ENCODE measurements around the gene SETMAR. TPM values are rescaled to one million over a fixed set of nuclear protein-coding genes. Genes with fewer than 3 reads are reported as not detected.
A peak's percentile ranks its signal among the peaks of the same experiment; 100 is the strongest.

SETMAR gene
- total RNA-seq (10 to 100 TPM in 8 of 9 donors, 1 to 10 TPM in 1; 8.5 to 20.0 (median 13.8) TPM), polyA plus RNA-seq (10 to 100 TPM in 1 of 2 donors, 1 to 10 TPM in 1; 6.2 to 20.2 TPM)
- long read RNA-seq, donor 1, partial matches to known transcripts, result 0 of 9 reads
- long read RNA-seq, donor 1, other reads (novel, unspliced or antisense), result 6 of 9 reads
- long read RNA-seq, donor 2, partial matches to known transcripts, result 1 of 14 reads
- long read RNA-seq, donor 2, other reads (novel, unspliced or antisense), result 9 of 14 reads
- long read RNA-seq, donor 3, partial matches to known transcripts, result 0 of 6 reads
- long read RNA-seq, donor 3, other reads (novel, unspliced or antisense), result 6 of 6 reads

DNA sequence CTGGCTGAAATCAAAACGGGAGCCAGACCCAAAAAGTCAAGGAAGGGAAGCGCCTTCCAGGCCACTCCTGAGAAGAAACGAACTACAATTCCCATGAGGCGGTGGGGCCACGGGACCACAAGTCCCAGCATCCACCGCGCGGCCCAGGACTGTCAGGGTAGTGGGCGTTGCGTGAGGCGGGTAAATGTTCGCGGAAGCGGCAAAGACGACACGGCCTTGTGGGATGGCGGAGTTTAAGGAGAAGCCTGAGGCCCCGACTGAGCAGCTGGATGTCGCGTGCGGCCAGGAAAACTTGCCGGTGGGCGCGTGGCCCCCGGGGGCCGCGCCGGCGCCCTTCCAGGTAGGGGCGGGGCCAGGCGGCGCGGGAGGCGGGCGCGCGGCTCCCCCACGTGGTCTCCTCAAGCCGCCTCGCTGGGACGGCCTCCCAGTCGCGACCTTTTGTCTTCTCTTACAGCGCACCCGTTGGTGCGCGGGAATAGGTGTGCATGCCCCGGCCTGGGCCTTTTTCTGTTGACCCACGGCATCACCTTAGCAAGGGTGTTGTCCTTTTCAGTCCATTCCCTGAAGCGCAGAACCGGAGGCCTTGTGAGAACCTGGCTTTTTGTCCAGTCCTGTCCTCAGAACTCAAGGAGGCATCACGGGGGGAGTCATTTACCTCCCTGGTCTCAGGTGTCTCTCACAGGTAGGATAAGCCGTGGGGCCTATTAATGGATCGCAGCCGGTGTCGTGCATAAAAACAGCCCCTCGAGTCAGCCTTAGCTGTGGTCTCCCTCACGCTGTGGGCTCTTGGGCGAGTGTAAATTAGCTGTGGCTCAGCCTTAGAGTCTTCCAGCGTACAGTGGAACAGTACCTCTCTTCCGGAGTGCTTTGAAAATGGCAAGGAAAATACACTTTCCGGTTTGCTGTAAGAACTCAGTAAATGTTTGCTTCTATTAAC is at the start of gene SETMAR:
TSS of gene SETMAR (plus strand) at position 183 of the 937 bp plus-strand sequence. CDS start at position 185, 2 bp downstream.
- 0 to 1% (median 1%) methylated on average over 37 to 62 of the region's 62 CpGs for WGBS, 4 donors
- TF ChIP-seq POLR2A (IDR thresholded peaks at IDR 0.05), result peak in 1 of 2 donors; percentile 66
- TF ChIP-seq, protein P1, sequence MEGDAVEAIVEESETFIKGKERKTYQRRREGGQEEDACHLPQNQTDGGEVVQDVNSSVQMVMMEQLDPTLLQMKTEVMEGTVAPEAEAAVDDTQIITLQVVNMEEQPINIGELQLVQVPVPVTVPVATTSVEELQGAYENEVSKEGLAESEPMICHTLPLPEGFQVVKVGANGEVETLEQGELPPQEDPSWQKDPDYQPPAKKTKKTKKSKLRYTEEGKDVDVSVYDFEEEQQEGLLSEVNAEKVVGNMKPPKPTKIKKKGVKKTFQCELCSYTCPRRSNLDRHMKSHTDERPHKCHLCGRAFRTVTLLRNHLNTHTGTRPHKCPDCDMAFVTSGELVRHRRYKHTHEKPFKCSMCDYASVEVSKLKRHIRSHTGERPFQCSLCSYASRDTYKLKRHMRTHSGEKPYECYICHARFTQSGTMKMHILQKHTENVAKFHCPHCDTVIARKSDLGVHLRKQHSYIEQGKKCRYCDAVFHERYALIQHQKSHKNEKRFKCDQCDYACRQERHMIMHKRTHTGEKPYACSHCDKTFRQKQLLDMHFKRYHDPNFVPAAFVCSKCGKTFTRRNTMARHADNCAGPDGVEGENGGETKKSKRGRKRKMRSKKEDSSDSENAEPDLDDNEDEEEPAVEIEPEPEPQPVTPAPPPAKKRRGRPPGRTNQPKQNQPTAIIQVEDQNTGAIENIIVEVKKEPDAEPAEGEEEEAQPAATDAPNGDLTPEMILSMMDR (IDR thresholded peaks at IDR 0.05), result no peak
- H3K27ac ChIP-seq, result peak within 1 kb of the TSS; percentile 64 to 96 (median 94)
- H3K27me3 ChIP-seq, result no peaks in the 10 kb centered on the region
- no peaks in the 10 kb centered on the region for H3K9me3 ChIP-seq
- peak within 1 kb of the TSS; percentile 60 to 93 (median 78) for H3K4me3 ChIP-seq
- ATAC-seq, result peak; percentile 88 to 98 (median 96)
- peak; percentile 91 to 95 (median 91) for DNase-seq
- no peaks in the 10 kb centered on the region for H3K36me3 ChIP-seq
- H3K4me1 ChIP-seq, result peaks cover 0 to 47% (median 33%) of the 10 kb centered on the region in 12 donors
- intact Hi-C loops (cut with DNase I), result no loop called here

DNA sequence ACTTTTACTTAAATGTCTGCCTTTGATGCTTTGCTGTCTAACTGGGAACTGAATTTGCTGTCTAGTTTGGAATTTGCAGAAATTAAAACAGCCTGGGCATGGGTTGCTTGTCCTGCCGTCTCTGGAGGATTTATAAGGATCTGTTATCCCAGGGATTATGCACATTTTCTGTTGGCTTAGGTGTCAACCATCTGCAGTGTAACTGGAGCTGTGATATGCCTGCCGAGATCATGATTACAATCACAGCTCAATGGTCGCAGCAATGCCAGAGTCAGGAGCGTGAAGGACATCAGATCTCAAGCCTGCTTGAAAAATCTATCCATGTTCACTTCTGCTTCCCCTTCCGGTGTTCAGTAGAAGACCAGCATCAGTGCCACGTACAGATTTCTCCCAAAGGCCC is 41.8 kb upstream of the SETMAR start:
- H3K27ac ChIP-seq, result no peak overlapping the region
- ATAC-seq (no peak), DNase-seq (no peak)
- TF ChIP-seq, protein P1 (IDR thresholded peaks at IDR 0.05), result no peak
- no peak for TF ChIP-seq POLR2A (IDR thresholded peaks at IDR 0.05)
- no peak overlapping the region for H3K4me3 ChIP-seq
- peaks cover 0 to 8% (median 0%) of the 10 kb centered on the region in 12 donors for H3K9me3 ChIP-seq
- H3K36me3 ChIP-seq, result no peaks in the 10 kb centered on the region
- no peaks in the 10 kb centered on the region for H3K4me1 ChIP-seq
- intact Hi-C loops (cut with DNase I), result no loop called here
- WGBS, 4 donors, result 69 to 76% (median 70%) methylated on average over 6 of the region's 6 CpGs
- H3K27me3 ChIP-seq, result no peaks in the 10 kb centered on the region

DNA sequence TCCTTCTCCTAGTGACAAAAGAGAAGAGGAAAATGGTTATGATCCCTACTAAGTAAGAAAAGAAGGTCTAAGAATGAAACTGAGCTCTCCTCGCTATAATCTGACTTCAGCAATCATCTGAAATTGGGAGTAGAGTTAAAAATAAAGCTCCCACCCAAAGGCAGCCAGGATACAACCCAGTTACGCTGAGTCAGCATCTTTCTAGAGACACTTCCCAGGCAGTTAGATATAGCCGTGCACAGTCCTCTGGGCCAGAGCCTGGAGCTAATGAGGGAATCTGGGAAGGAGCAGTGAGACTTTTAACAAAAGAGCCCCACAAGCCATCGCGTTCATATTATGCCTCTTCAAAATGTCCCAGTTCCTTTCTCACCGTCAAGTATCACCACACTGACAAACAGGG is 39.1 kb upstream of the SETMAR start:
- intact Hi-C loops (cut with DNase I), result no loop called here
- H3K27ac ChIP-seq, result no peak overlapping the region
- ATAC-seq, result no peak
- peaks cover 0 to 8% (median 0%) of the 10 kb centered on the region in 12 donors for H3K9me3 ChIP-seq
- no peaks in the 10 kb centered on the region for H3K27me3 ChIP-seq
- TF ChIP-seq POLR2A (IDR thresholded peaks at IDR 0.05), result no peak
- TF ChIP-seq, protein P1 (IDR thresholded peaks at IDR 0.05), result no peak
- no peak overlapping the region for H3K4me3 ChIP-seq
- DNase-seq, result no peak
- H3K36me3 ChIP-seq, result no peaks in the 10 kb centered on the region
- 70 to 78% (median 76%) methylated on average over 6 of the region's 6 CpGs for WGBS, 4 donors
- no peaks in the 10 kb centered on the region for H3K4me1 ChIP-seq

DNA sequence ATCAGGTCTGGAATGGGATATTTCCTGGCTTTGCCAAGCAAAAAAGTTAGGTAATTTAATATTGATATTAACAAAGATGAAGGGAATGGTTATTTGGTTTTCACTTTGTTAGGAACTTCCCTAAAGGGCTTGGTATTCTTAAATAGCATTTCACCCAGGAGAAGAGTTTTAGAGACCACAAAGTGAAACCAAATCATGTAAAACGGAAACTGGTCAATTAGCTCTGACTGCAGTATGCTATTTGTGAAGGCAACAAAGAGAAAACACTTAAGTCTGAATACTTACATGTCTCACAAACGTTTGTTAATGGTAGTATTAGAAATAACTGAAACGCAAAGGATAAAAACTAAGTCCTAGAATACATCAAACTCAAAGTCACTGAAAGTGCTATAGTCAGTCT is 32.4 kb upstream of the SETMAR start:
- no peak overlapping the region for H3K4me3 ChIP-seq
- no peaks in the 10 kb centered on the region for H3K27me3 ChIP-seq
- H3K27ac ChIP-seq, result no peak overlapping the region
- ATAC-seq (no peak), DNase-seq (no peak)
- peaks cover 0 to 16% (median 0%) of the 10 kb centered on the region in 12 donors for H3K4me1 ChIP-seq
- 32 to 60% (median 47%) methylated on average over 3 of the region's 3 CpGs for WGBS, 4 donors
- no peaks in the 10 kb centered on the region for H3K9me3 ChIP-seq
- intact Hi-C loops (cut with DNase I), result loop anchor here in 5 of 10 donors (5.0 to 10.0 kb wide), 2 partner anchors 266 to 1068 kb away; no protein-coding TSS in a partner anchor
- H3K36me3 ChIP-seq, result no peaks in the 10 kb centered on the region
- TF ChIP-seq POLR2A (IDR thresholded peaks at IDR 0.05), result no peak
- TF ChIP-seq, protein P1 (IDR thresholded peaks at IDR 0.05), result no peak

All from heart left ventricle (tissue), 16 donors.